HepG2 (cell line): Measurements from ENCODE around the gene SEC14L1. TPM values are rescaled to one million over a fixed set of nuclear protein-coding genes. Genes with fewer than 3 reads are reported as not detected.

Experiments used
- ATAC-seq: fragments of 200-7000 bp; cut with Tn5 transposase; 3 replicates; pipeline ENCODE4 v1.9.1; 2020; ENCODE audit warnings: mild to moderate bottlenecking, moderate library complexity
- BruUV-seq: library from RNA; stranded (reverse); fragments of 400-500 nt; replicated peaks from 2 replicates; lab custom pipeline; 2021; lab: Mats Ljungman, UMichigan
- CTCF ChIA-PET: fragments of 300-600 bp; formaldehyde crosslinking; extraction: SDS; loops from one replicate; lab custom pipeline; 2021; ENCODE audit warnings: low total read pairs, inconsistent platforms, low intra/inter-chr PET ratio; lab: Yijun Ruan, JAX
- POLR2A ChIA-PET: fragments of 350-600 bp; sonication (Branson Sonifier 250); formaldehyde crosslinking; loops from one replicate; lab custom pipeline; 2020; ENCODE audit warnings: antibody characterized with exemption, inconsistent platforms; lab: Yijun Ruan, JAX
- DNase-seq: peaks from one replicate; pipeline ENCODE4 v3.0.0-alpha.2; 2015; ENCODE audit warnings: low spot score
- FAIRE-seq: peaks from 3 replicates; lab custom pipeline; 2011; peaks lifted over from hg19 to GRCh38; lab: Jason Lieb, UNC
- H2AFZ ChIP-seq: one replicate; pipeline ENCODE4 v1.6.1; 2011; ENCODE audit warnings: low read length, inconsistent platforms
- H3K27ac ChIP-seq: fragments of 300-600 bp; 3 replicates; pipeline ENCODE4 v1.8.0; 2011; ENCODE audit warnings: mixed run types, mild to moderate bottlenecking, mixed read lengths, low read length, inconsistent platforms; ENCODE audit not compliant: insufficient read depth; ENCODE audit errors: extremely low read length
- H3K27me3 ChIP-seq, 2 experiments: fragments of 200-600 bp in 1 of 2; 2 replicates in 1 of 2; 3 replicates in 1 of 2; pipeline versions ENCODE4 v1.6.0 to v1.8.0; 2011; ENCODE audit warnings: low read length in 2 of 2, mild to moderate bottlenecking in 2 of 2, moderate library complexity in 2 of 2, inconsistent platforms in 1 of 2; ENCODE audit not compliant: insufficient read depth in 2 of 2, control insufficient read depth in 1 of 2
- H3K36me3 ChIP-seq, 2 experiments: fragments of 200-600 bp in 1 of 2; replicated peaks in 1 of 2; 2 replicates in 1 of 2; 3 replicates in 1 of 2; pipeline versions ENCODE4 v1.5.1 to v1.8.0; 2011; ENCODE audit warnings: low read length in 2 of 2, inconsistent platforms in 1 of 2; ENCODE audit not compliant: insufficient read depth in 2 of 2, control insufficient read depth in 1 of 2
- H3K4me1 ChIP-seq: 2 replicates; pipeline ENCODE4 v1.5.1; 2012; ENCODE audit warnings: low read length, inconsistent platforms; ENCODE audit not compliant: insufficient read depth
- H3K4me2 ChIP-seq: 2 replicates; pipeline ENCODE4 v1.6.0; 2011; ENCODE audit warnings: low read depth, low read length, inconsistent platforms
- H3K4me3 ChIP-seq, 3 experiments: fragments of 200-600 bp in 1 of 3; sonication (generic), shearing (Covaris generic) in 1 of 3; replicated peaks in 1 of 3; 2 replicates each; pipeline ENCODE4 v1.5.1; 2011 to 2016; ENCODE audit warnings: low read length in 3 of 3, inconsistent platforms in 2 of 3, low read depth in 2 of 3, mild to moderate bottlenecking in 2 of 3, control low read depth in 1 of 3, mixed read lengths in 1 of 3; ENCODE audit not compliant: insufficient read depth in 1 of 3
- H3K79me2 ChIP-seq: one replicate; pipeline ENCODE4 v1.6.1; 2011; ENCODE audit warnings: low read length, inconsistent platforms; ENCODE audit not compliant: insufficient read depth
- H3K9ac ChIP-seq: 2 replicates; pipeline ENCODE4 v1.6.0; 2011; ENCODE audit warnings: mild to moderate bottlenecking, low read depth, low read length, inconsistent platforms; ENCODE audit not compliant: insufficient read depth
- H3K9me3 ChIP-seq: 2 replicates; pipeline ENCODE4 v1.5.1; 2012; ENCODE audit warnings: mild to moderate bottlenecking, low read length
- H4K20me1 ChIP-seq: 2 replicates; pipeline ENCODE4 v1.6.0; 2011; ENCODE audit warnings: inconsistent platforms, mild to moderate bottlenecking, low read length, moderate library complexity; ENCODE audit not compliant: insufficient read depth
- CEBPB ChIP-seq: IDR thresholded peaks from 2 replicates; pipeline ENCODE4 v1.6.1; 2011; ENCODE audit warnings: low read depth, low read length, improper control_type of control experiment, borderline replicate concordance
- CEBPG ChIP-seq: IDR thresholded peaks from 2 replicates; pipeline ENCODE4 v1.6.1; 2016
- EP300 ChIP-seq, 3 experiments: sonication (generic) in 1 of 3; formaldehyde crosslinking in 1 of 3; IDR thresholded peaks; 2 replicates each; pipeline versions ENCODE4 v1.5.1 to v1.6.1; 2011 to 2020; ENCODE audit warnings: low read depth in 2 of 3, low read length in 2 of 3, borderline replicate concordance in 1 of 3, improper control_type of control experiment in 1 of 3, mild to moderate bottlenecking in 1 of 3, missing genetic modification reagents in 1 of 3, moderate library complexity in 1 of 3
- FOSL2 ChIP-seq: sonication (generic); formaldehyde crosslinking; IDR thresholded peaks from 2 replicates; pipeline ENCODE4 v1.4.0; 2020; ENCODE audit warnings: missing genetic modification reagents
- KAT8 ChIP-seq: IDR thresholded peaks from 2 replicates; pipeline ENCODE4 v1.6.1; 2016; ENCODE audit warnings: missing genetic modification reagents, missing compliant biosample characterization
- MIXL1 ChIP-seq: IDR thresholded peaks from 2 replicates; pipeline ENCODE4 v1.6.1; 2016
- NCOA2 ChIP-seq: sonication (generic); formaldehyde crosslinking; IDR thresholded peaks from 2 replicates; pipeline ENCODE4 v1.8.0; 2022; ENCODE audit warnings: inconsistent platforms
- NR1H2 ChIP-seq: sonication (generic); formaldehyde crosslinking; IDR thresholded peaks from 2 replicates; pipeline ENCODE4 v1.8.1; 2022; ENCODE audit warnings: low read depth, missing genetic modification reagents, borderline replicate concordance
- SAP130 ChIP-seq: IDR thresholded peaks from 2 replicates; pipeline ENCODE4 v1.6.1; 2016; ENCODE audit warnings: low read depth
- SOX5 ChIP-seq: IDR thresholded peaks from 2 replicates; pipeline ENCODE4 v1.6.1; 2016; ENCODE audit warnings: borderline replicate concordance
- TBX2 ChIP-seq: sonication (generic); formaldehyde crosslinking; IDR thresholded peaks from 2 replicates; pipeline ENCODE4 v1.5.0; 2020; ENCODE audit warnings: missing genetic modification reagents, mild to moderate bottlenecking, borderline replicate concordance
- TEAD3 ChIP-seq: optimal IDR thresholded peaks from 2 replicates; pipeline ENCODE3; 2016; ENCODE audit warnings: borderline replicate concordance
- ZNF160 ChIP-seq: sonication (generic); formaldehyde crosslinking; IDR thresholded peaks from 2 replicates; pipeline ENCODE4 v1.8.0; 2022; ENCODE audit warnings: mild to moderate bottlenecking, inconsistent platforms, missing genetic modification reagents
- ZNF331 ChIP-seq: sonication (generic); formaldehyde crosslinking; IDR thresholded peaks from 2 replicates; pipeline ENCODE4 v1.4.0; 2020; ENCODE audit warnings: missing genetic modification reagents
- ZNF335 ChIP-seq: sonication (generic); formaldehyde crosslinking; IDR thresholded peaks from 2 replicates; pipeline ENCODE4 v1.4.0; 2020; ENCODE audit warnings: missing genetic modification reagents
- ZNF563 ChIP-seq: sonication (generic); formaldehyde crosslinking; IDR thresholded peaks from 2 replicates; pipeline ENCODE4 v1.8.0; 2022; ENCODE audit warnings: mild to moderate bottlenecking, moderate library complexity, missing genetic modification reagents
- ZNF652 ChIP-seq: IDR thresholded peaks from 2 replicates; pipeline ENCODE4 v1.6.1; 2016; ENCODE audit warnings: low read depth, borderline replicate concordance
- WGBS: methylation state at CpG from one replicate; pipeline ENCODE4 v1.1.6; 2017; ENCODE audit warnings: low lambda C conversion rate; 5-methylcytosine and 5-hydroxymethylcytosine counted together
- in situ Hi-C: cut with HindIII; loops from 2 replicates; pipeline ENCODE4 v1.10.0; 2017; ENCODE audit warnings: low pct_unique_long_range_greater_than_20kb; ENCODE audit not compliant: extremely low pct_ligation_motif_present
- intact Hi-C: fragments of 100-400 bp; cut with micrococcal nuclease; formaldehyde crosslinking; loops from one replicate; pipeline ENCODE4 v1.10.0; 2022; ENCODE audit not compliant: unreplicated experiment
- polyA plus RNA-seq, 8 experiments: library from polyadenylated mRNA; depleted of rRNA in 3 of 8; stranded (reverse) in 7 of 8; unstranded in 1 of 8; fragments of >200 nt; fragmentation: Illumina TruSeq in 4 of 8; extraction: Trizol in 4 of 8; gene quantifications; 2 replicates each; pipeline versions ENCODE4 v1.2.1 to v1.2.3, GENCODE V29; 2011 to 2016; ENCODE audit warnings: low read depth in 4 of 8, missing spikeins in 1 of 8, mixed read lengths in 1 of 8; ENCODE audit not compliant: insufficient read depth in 1 of 8
- total RNA-seq, 5 experiments: library from RNA; depleted of rRNA; stranded (reverse); fragments of >200 nt; fragmentation: Illumina TruSeq; extraction: Trizol; gene quantifications; 2 replicates each; pipeline ENCODE4 v1.2.3, GENCODE V29; 2016; ENCODE audit warnings: low read depth in 1 of 5
- TF ChIP-seq, protein P1 (sequence below): IDR thresholded peaks from 2 replicates; pipeline ENCODE4 v1.6.1; 2016; ENCODE audit warnings: low read depth, borderline replicate concordance
- TF ChIP-seq, protein P2 (sequence below): IDR thresholded peaks from 2 replicates; pipeline ENCODE4 v1.6.1; 2016; ENCODE audit warnings: mild to moderate bottlenecking, missing biosample characterization, missing genetic modification reagents
- TF ChIP-seq, protein P3 (sequence below): IDR thresholded peaks from 2 replicates; pipeline ENCODE4 v1.4.0; 2020; ENCODE audit warnings: mild to moderate bottlenecking, missing genetic modification reagents
- TF ChIP-seq, protein P4 (sequence below): sonication (generic); formaldehyde crosslinking; IDR thresholded peaks from 2 replicates; pipeline ENCODE4 v1.5.0; 2020; ENCODE audit warnings: missing genetic modification reagents

Gene SEC14L1
- total and polyA plus RNA-seq, 2 of the 13 experiments (the other 11 are each of a cell fraction or from before 2014, with no cell fraction given): 26.3 to 43.9 TPM

DNA sequence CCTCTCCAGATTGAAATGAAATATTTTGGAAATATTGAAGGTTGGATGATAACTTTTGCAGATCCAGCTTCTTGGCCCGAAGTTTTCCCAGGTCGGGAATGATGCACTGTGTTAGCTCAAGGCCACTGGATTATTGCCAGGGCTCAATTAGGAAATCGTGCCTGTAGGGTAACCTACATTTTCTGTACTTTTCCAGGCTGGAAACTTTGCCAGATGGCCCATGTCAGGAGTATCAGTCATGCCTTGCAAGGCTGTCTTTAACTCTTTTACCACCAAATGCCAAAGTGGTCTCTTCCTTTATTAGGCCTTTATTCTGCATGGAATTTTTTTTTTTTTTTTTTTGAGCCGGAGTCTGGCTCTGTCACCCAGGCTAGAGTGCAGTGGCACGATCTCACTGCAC lies 8.9 kb upstream of the SEC14L1 start:
- Histone ChIP-seq H3K4me2 (peak overlapping the region; percentile 21; the same call in 1 of the 2 replicates), H2AFZ (no peak overlapping the region), H3K4me1 (peaks cover 42% of the 10 kb centered on the region), H3K27me3 (no peaks in the 10 kb centered on the region), H3K9ac (no peak overlapping the region), H3K79me2 (no peaks in the 10 kb centered on the region), H3K4me3 (no peak overlapping the region), H3K27ac (no peak overlapping the region), H3K36me3 (no peaks in the 10 kb centered on the region), H4K20me1 (no peaks in the 10 kb centered on the region), H3K9me3 (no peaks in the 10 kb centered on the region)
- 30% methylated on average over 5 of the region's 5 CpGs for WGBS
- BruUV-seq: no TSS peak
- CTCF ChIA-PET: no interaction called here
- DNase-seq: peak; percentile 78
- POLR2A ChIA-PET: interaction anchor here (0.7 to 2.1 kb wide), 5 partner anchors 9 to 76 kb away, joined by 3 to 15 read pairs (median 4); partner anchors contain the start of gene SEC14L1
- in situ Hi-C loops: no loop called here
- peak; percentile 66 for ATAC-seq
- peak; percentile 82 for FAIRE-seq
- intact Hi-C loops: no loop called here
- TF ChIP-seq NCOA2 (CRISPR knock-in tag): peak; percentile 24; the same call in 1 of the 2 replicates
- no peak for TF ChIP-seq ZNF160
- TF ChIP-seq, protein P1, sequence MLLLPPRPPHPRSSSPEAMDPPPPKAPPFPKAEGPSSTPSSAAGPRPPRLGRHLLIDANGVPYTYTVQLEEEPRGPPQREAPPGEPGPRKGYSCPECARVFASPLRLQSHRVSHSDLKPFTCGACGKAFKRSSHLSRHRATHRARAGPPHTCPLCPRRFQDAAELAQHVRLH (CRISPR knock-in tag): peak; percentile 28; the same call in 1 of the 2 replicates
- TF ChIP-seq ZNF563 (CRISPR knock-in tag): 0 out of 2 replicates have a peak, but pooled peaks have one; percentile 20
- TF ChIP-seq, protein P2, sequence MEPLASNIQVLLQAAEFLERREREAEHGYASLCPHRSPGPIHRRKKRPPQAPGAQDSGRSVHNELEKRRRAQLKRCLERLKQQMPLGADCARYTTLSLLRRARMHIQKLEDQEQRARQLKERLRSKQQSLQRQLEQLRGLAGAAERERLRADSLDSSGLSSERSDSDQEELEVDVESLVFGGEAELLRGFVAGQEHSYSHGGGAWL: no peak
- TF ChIP-seq ZNF652 (CRISPR knock-in tag): peak; percentile 90
- TF ChIP-seq, protein P3, sequence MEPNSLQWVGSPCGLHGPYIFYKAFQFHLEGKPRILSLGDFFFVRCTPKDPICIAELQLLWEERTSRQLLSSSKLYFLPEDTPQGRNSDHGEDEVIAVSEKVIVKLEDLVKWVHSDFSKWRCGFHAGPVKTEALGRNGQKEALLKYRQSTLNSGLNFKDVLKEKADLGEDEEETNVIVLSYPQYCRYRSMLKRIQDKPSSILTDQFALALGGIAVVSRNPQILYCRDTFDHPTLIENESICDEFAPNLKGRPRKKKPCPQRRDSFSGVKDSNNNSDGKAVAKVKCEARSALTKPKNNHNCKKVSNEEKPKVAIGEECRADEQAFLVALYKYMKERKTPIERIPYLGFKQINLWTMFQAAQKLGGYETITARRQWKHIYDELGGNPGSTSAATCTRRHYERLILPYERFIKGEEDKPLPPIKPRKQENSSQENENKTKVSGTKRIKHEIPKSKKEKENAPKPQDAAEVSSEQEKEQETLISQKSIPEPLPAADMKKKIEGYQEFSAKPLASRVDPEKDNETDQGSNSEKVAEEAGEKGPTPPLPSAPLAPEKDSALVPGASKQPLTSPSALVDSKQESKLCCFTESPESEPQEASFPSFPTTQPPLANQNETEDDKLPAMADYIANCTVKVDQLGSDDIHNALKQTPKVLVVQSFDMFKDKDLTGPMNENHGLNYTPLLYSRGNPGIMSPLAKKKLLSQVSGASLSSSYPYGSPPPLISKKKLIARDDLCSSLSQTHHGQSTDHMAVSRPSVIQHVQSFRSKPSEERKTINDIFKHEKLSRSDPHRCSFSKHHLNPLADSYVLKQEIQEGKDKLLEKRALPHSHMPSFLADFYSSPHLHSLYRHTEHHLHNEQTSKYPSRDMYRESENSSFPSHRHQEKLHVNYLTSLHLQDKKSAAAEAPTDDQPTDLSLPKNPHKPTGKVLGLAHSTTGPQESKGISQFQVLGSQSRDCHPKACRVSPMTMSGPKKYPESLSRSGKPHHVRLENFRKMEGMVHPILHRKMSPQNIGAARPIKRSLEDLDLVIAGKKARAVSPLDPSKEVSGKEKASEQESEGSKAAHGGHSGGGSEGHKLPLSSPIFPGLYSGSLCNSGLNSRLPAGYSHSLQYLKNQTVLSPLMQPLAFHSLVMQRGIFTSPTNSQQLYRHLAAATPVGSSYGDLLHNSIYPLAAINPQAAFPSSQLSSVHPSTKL (CRISPR knock-in tag): peak; percentile 59; the same call in 1 of the 2 replicates
- TF ChIP-seq CEBPG (CRISPR knock-in tag): peak; percentile 40; the same call in 1 of the 2 replicates
- peak; percentile 51; the same call in 1 of the 2 replicates for TF ChIP-seq CEBPB
- TF ChIP-seq ZNF331 (CRISPR knock-in tag): 0 out of 2 replicates have a peak, but pooled peaks have one; percentile 17
- 0 out of 2 replicates have a peak, but pooled peaks have one; percentile 30 for TF ChIP-seq SAP130
- peak in 1 of 2 experiments; percentile 48; a peak in 1 of 4 replicates for TF ChIP-seq EP300 (IDR thresholded peaks at IDR 0.05; ENCODE audit: low read depth in 2 of 2, low read length in 2 of 2)
- no peak for TF ChIP-seq EP300 (CRISPR knock-in tag; IDR thresholded peaks at IDR 0.05; ENCODE audit: borderline replicate concordance)
- 0 out of 2 replicates have a peak, but pooled peaks have one; percentile 16 for TF ChIP-seq KAT8 (CRISPR knock-in tag)
- peak; percentile 4 for TF ChIP-seq TEAD3 (CRISPR knock-in tag)
- TF ChIP-seq NR1H2 (CRISPR knock-in tag): no peak
- TF ChIP-seq, protein P4, sequence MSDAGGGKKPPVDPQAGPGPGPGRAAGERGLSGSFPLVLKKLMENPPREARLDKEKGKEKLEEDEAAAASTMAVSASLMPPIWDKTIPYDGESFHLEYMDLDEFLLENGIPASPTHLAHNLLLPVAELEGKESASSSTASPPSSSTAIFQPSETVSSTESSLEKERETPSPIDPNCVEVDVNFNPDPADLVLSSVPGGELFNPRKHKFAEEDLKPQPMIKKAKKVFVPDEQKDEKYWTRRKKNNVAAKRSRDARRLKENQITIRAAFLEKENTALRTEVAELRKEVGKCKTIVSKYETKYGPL (CRISPR knock-in tag): no peak
- 0 out of 2 replicates have a peak, but pooled peaks have one; percentile 50 for TF ChIP-seq MIXL1
- 0 out of 2 replicates have a peak, but pooled peaks have one; percentile 19 for TF ChIP-seq FOSL2 (CRISPR knock-in tag)
- peak; percentile 26; the same call in 1 of the 2 replicates for TF ChIP-seq TBX2 (CRISPR knock-in tag)
- TF ChIP-seq ZNF335: no peak
- TF ChIP-seq SOX5 (CRISPR knock-in tag): peak; percentile 12; the same call in 1 of the 2 replicates
